GM23338 (cell line): ENCODE measurements around the gene GSC2. TPM values are rescaled to one million over a fixed set of nuclear protein-coding genes. Genes with fewer than 3 reads are reported as not detected.

Source experiments
- ATAC-seq: fragments of 200-7000 bp; cut with Tn5 transposase; 3 replicates; pipeline ENCODE4 v1.9.1; 2020
- DNase-seq: peaks from one replicate; pipeline ENCODE4 v3.0.0-alpha.2; 2015; ENCODE audit warnings: low spot score
- H2AFZ ChIP-seq: fragments of 200-600 bp; sonication (generic); 2 replicates; pipeline ENCODE4 v1.8.0; 2016; ENCODE audit warnings: antibody characterized with exemption, mild to moderate bottlenecking, moderate library complexity
- H3F3A ChIP-seq: fragments of 200-600 bp; sonication (generic); replicated peaks from 2 replicates; pipeline ENCODE4 v1.8.0; 2017; ENCODE audit warnings: antibody characterized with exemption, mixed run types, low read depth
- H3K27ac ChIP-seq: fragments of 200-600 bp; sonication (generic); 2 replicates; pipeline ENCODE4 v1.6.1; 2016; ENCODE audit warnings: low read depth
- H3K27me3 ChIP-seq: fragments of 200-600 bp; sonication (generic); 2 replicates; pipeline ENCODE4 v1.8.0; 2016; ENCODE audit warnings: mild to moderate bottlenecking, mixed run types, moderate library complexity; ENCODE audit not compliant: insufficient read depth
- H3K36me3 ChIP-seq: fragments of 200-600 bp; sonication (generic); 2 replicates; pipeline ENCODE4 v1.8.0; 2016; ENCODE audit warnings: mild to moderate bottlenecking; ENCODE audit not compliant: insufficient read depth
- H3K4me1 ChIP-seq: fragments of 200-600 bp; sonication (generic); 2 replicates; pipeline ENCODE4 v1.8.0; 2016; ENCODE audit warnings: mild to moderate bottlenecking, moderate library complexity; ENCODE audit not compliant: insufficient read depth
- H3K4me2 ChIP-seq: fragments of 200-600 bp; sonication (generic); 2 replicates; pipeline ENCODE4 v1.7.1; 2017; ENCODE audit warnings: mixed run types
- H3K4me3 ChIP-seq: fragments of 200-600 bp; sonication (generic); 2 replicates; pipeline ENCODE4 v1.6.1; 2016; ENCODE audit warnings: mixed run types
- H3K79me2 ChIP-seq: fragments of 200-600 bp; sonication (generic); replicated peaks from 2 replicates; pipeline ENCODE4 v1.8.0; 2017; ENCODE audit warnings: mild to moderate bottlenecking; ENCODE audit not compliant: insufficient read depth
- H3K9me2 ChIP-seq: fragments of 200-600 bp; sonication (generic); 2 replicates; pipeline ENCODE4 v1.8.0; 2017; ENCODE audit not compliant: insufficient read depth
- H4K20me1 ChIP-seq: fragments of 200-600 bp; sonication (generic); replicated peaks from 2 replicates; pipeline ENCODE4 v1.8.0; 2017; ENCODE audit warnings: mild to moderate bottlenecking; ENCODE audit not compliant: insufficient read depth
- H3K27ac Mint-ChIP-seq: 2 replicates; pipeline ENCODE4 v1.8.0; 2020; ENCODE audit warnings: inconsistent platforms, mild to moderate bottlenecking, moderate library complexity, mixed read lengths
- H3K27me3 Mint-ChIP-seq: 3 replicates; pipeline ENCODE4 v1.8.0; 2022; ENCODE audit warnings: low read depth, mild to moderate bottlenecking, moderate library complexity, mixed read lengths, inconsistent platforms; ENCODE audit not compliant: insufficient read depth, poor library complexity
- H3K36me3 Mint-ChIP-seq: 3 replicates; pipeline ENCODE4 v1.8.0; 2021; ENCODE audit warnings: low read depth, mild to moderate bottlenecking, inconsistent platforms, moderate library complexity, mixed read lengths
- H3K4me1 Mint-ChIP-seq: 3 replicates; pipeline ENCODE4 v1.8.0; 2020; ENCODE audit warnings: mild to moderate bottlenecking, inconsistent platforms, mixed read lengths
- H3K4me3 Mint-ChIP-seq: 3 replicates; pipeline ENCODE4 v1.8.0; 2021; ENCODE audit warnings: moderate library complexity, mild to moderate bottlenecking, inconsistent platforms, mixed read lengths
- H3K9me3 Mint-ChIP-seq: 3 replicates; pipeline ENCODE4 v1.8.0; 2020; ENCODE audit warnings: moderate library complexity, mild to moderate bottlenecking, inconsistent platforms, mixed read lengths
- CREB1 ChIP-seq: fragments of 250-450 bp; sonication (Bioruptor Pico); IDR thresholded peaks from 2 replicates; pipeline ENCODE4 v1.5.0; 2020; ENCODE audit warnings: low read depth, mild to moderate bottlenecking, moderate library complexity
- ETS1 ChIP-seq: IDR thresholded peaks from 2 replicates; pipeline ENCODE4 v1.6.1; 2016; ENCODE audit warnings: antibody characterized with exemption
- EZH2 ChIP-seq: fragments of 200-600 bp; sonication (generic); IDR thresholded peaks from one replicate; pipeline ENCODE4 v1.8.0; 2017; ENCODE audit warnings: antibody characterized with exemption, mild to moderate bottlenecking, low read depth; ENCODE audit not compliant: unreplicated experiment
- EZH2phosphoT487 ChIP-seq: fragments of 200-600 bp; sonication (generic); IDR thresholded peaks from one replicate; pipeline ENCODE4 v1.8.1; 2018; ENCODE audit warnings: antibody characterized with exemption; ENCODE audit not compliant: unreplicated experiment
- JUNB ChIP-seq: IDR thresholded peaks from one replicate; pipeline ENCODE4 v1.6.1; 2016; ENCODE audit warnings: antibody characterized with exemption; ENCODE audit not compliant: unreplicated experiment
- NANOG ChIP-seq: IDR thresholded peaks from 2 replicates; pipeline ENCODE4 v1.6.1; 2016; ENCODE audit warnings: antibody characterized with exemption, borderline replicate concordance
- POLR2AphosphoS5 ChIP-seq: IDR thresholded peaks from 2 replicates; pipeline ENCODE4 v1.6.1; 2016; ENCODE audit warnings: antibody characterized with exemption, low read depth
- REST ChIP-seq: IDR thresholded peaks from one replicate; pipeline ENCODE4 v1.6.1; 2018; ENCODE audit warnings: antibody characterized with exemption; ENCODE audit not compliant: unreplicated experiment
- STAT1 ChIP-seq: IDR thresholded peaks from one replicate; pipeline ENCODE4 v1.6.1; 2016; ENCODE audit warnings: antibody characterized with exemption; ENCODE audit not compliant: unreplicated experiment
- ZNF114 ChIP-seq: fragments of 250-450 bp; sonication (Bioruptor Pico); IDR thresholded peaks from 2 replicates; pipeline ENCODE4 v1.5.0; 2020; ENCODE audit warnings: mild to moderate bottlenecking, moderate library complexity
- ZNF331 ChIP-seq: fragments of 250-450 bp; sonication (Bioruptor Pico); IDR thresholded peaks from 2 replicates; pipeline ENCODE4 v1.5.0; 2020; ENCODE audit warnings: low read depth, mild to moderate bottlenecking, moderate library complexity
- ZNF462 ChIP-seq: fragments of 250-450 bp; sonication (Bioruptor Pico); IDR thresholded peaks from 2 replicates; pipeline ENCODE4 v1.5.0; 2020; ENCODE audit warnings: mild to moderate bottlenecking, moderate library complexity
- polyA plus RNA-seq: library from polyadenylated mRNA; unstranded; fragments of >200 nt; fragmentation: Nextera tagmentation; extraction: Ambion mirVana; gene quantifications from 2 replicates; pipeline ENCODE4 v1.2.1, GENCODE V29; 2016
- total RNA-seq: library from RNA; depleted of rRNA; stranded (reverse); fragments of >200 nt; shearing (Covaris generic); gene quantifications from 2 replicates; pipeline ENCODE4 v1.2.3, GENCODE V29; 2014
- TF ChIP-seq, protein P1 (sequence below), 2 experiments: fragments of 200-600 bp in 1 of 2; sonication (generic) in 1 of 2; conservative IDR thresholded peaks; 2 replicates each; pipeline versions ENCODE4 v1.5.1 to v1.6.1; 2016 to 2017; ENCODE audit warnings: antibody characterized with exemption in 2 of 2, low read depth in 2 of 2, mild to moderate bottlenecking in 2 of 2, moderate library complexity in 1 of 2

Gene GSC2
- total and polyA plus RNA-seq, 2 experiments from 2014 or later: not detected

DNA sequence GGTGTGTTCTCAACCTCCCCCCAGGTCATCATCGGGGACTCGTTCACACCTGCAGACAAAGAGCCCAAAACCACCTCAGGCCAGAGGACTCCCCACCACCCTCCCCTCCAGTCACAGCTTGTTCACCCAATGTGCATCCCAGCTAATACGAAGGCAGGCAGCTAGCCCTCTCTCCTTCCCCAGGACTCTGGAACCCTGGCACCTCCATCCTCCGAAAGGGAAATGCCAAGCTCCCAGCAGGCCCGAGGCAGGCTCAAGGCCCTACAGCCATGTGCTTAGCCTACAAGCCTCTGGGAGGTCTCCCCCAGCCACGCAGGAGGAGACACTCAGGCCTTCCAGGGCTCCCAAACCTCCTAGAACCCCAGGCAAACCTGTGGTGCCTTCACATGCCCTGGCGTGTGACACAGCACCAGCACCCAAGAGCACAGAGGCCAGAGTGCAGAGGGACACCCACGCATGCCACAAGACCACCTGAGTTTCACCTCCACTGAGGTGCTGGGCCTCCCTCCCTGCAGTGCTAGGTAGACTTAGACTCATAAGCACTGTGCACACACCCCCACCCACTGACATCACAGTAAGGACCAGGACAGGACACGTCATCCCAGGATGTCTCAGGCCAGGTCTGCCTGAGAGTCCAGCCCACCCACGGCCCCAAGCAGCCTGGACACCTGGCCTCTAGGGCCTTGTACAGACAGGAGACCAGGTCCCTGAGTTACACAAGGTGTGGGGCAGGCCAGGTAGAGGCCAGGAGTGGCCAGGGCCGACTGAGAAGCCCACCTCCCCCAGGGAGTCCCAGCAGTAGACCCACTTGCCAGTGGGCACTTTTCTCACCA is 12.5 kb downstream of the GSC2 start:
- Histone ChIP-seq H3K27ac (no peak overlapping the region), H3K9me2 (no peaks in the 10 kb centered on the region), H3K4me1 (no peaks in the 10 kb centered on the region), H3K4me2 (no peak overlapping the region), H3K79me2 (no peaks in the 10 kb centered on the region), H3K4me3 (no peak overlapping the region), H2AFZ (no peak overlapping the region), H3K27me3 (no peaks in the 10 kb centered on the region), H3K36me3 (peaks cover 6% of the 10 kb centered on the region), H3F3A (no peaks in the 10 kb centered on the region), H4K20me1 (no peaks in the 10 kb centered on the region)
- H3K9me3 Mint-ChIP-seq: no peaks in the 10 kb centered on the region
- H3K4me3 Mint-ChIP-seq: no peak overlapping the region
- peaks cover 11% of the 10 kb centered on the region for H3K27me3 Mint-ChIP-seq
- H3K27ac Mint-ChIP-seq: no peak overlapping the region
- TF ChIP-seq JUNB: no peak
- TF ChIP-seq ZNF331 (CRISPR knock-in tag): no peak
- no peak for TF ChIP-seq EZH2
- TF ChIP-seq ZNF462 (CRISPR knock-in tag): no peak
- no peak for TF ChIP-seq NANOG
- no peak for TF ChIP-seq STAT1
- TF ChIP-seq REST: no peak
- no peak for TF ChIP-seq POLR2AphosphoS5
- TF ChIP-seq CREB1: no peak
- TF ChIP-seq, protein P1, sequence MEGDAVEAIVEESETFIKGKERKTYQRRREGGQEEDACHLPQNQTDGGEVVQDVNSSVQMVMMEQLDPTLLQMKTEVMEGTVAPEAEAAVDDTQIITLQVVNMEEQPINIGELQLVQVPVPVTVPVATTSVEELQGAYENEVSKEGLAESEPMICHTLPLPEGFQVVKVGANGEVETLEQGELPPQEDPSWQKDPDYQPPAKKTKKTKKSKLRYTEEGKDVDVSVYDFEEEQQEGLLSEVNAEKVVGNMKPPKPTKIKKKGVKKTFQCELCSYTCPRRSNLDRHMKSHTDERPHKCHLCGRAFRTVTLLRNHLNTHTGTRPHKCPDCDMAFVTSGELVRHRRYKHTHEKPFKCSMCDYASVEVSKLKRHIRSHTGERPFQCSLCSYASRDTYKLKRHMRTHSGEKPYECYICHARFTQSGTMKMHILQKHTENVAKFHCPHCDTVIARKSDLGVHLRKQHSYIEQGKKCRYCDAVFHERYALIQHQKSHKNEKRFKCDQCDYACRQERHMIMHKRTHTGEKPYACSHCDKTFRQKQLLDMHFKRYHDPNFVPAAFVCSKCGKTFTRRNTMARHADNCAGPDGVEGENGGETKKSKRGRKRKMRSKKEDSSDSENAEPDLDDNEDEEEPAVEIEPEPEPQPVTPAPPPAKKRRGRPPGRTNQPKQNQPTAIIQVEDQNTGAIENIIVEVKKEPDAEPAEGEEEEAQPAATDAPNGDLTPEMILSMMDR (conservative IDR thresholded peaks at IDR 0.05; ENCODE audit: low read depth in 2 of 2): no peak
- no peak for TF ChIP-seq ZNF114
- TF ChIP-seq ETS1: no peak
- TF ChIP-seq EZH2phosphoT487: no peak
- H3K4me1 Mint-ChIP-seq: no peaks in the 10 kb centered on the region
- peaks cover 59% of the 10 kb centered on the region for H3K36me3 Mint-ChIP-seq
- ATAC-seq (no peak), DNase-seq (no peak)
